Left forelimb (tissue), 1 donor: ENCODE data around the gene NT5DC3.
"Not testable (repeated sequence)": the region's sequence is repeated elsewhere in the genome, so short reads cannot be mapped to it uniquely, and the experiment has no call there.

Experiments
- DNase-seq: peaks from one replicate; pipeline ENCODE4 v3.0.0-alpha.2; 2018; ENCODE audit warnings: low spot score

NT5DC3 gene

GRCh38 chr12:103832048-103832997 lies 8.7 kb downstream of the NT5DC3 start:
- DNase-seq = no peak

- DNase-seq = no peak
Observed at GRCh38 chr12:103830730-103831320, 10.2 kb downstream of the NT5DC3 start.

GRCh38 chr12:103830025-103830725 lies 10.9 kb downstream of the NT5DC3 start:
- no peak for DNase-seq

GRCh38 chr12:103829092-103829491 lies 11.9 kb downstream of the NT5DC3 start:
- DNase-seq = no peak

GRCh38 chr12:103827911-103828391 lies 13.1 kb downstream of the NT5DC3 start:
- DNase-seq = no peak

GRCh38 chr12:103824845-103825244 lies 16.2 kb downstream of the NT5DC3 start:
- DNase-seq = no peak

- no peak for DNase-seq
Observed at GRCh38 chr12:103824290-103824689, 16.7 kb downstream of the NT5DC3 start.

GRCh38 chr12:103823871-103824270 lies 17.2 kb downstream of the NT5DC3 start:
- DNase-seq = no peak

GRCh38 chr12:103821773-103822172 lies 19.3 kb downstream of the NT5DC3 start:
- DNase-seq = no peak

GRCh38 chr12:103820881-103821489 lies 20.0 kb downstream of the NT5DC3 start:
- no peak for DNase-seq

GRCh38 chr12:103820361-103820760 lies 20.7 kb downstream of the NT5DC3 start:
- no peak for DNase-seq

GRCh38 chr12:103819892-103820291 lies 21.1 kb downstream of the NT5DC3 start:
- no peak for DNase-seq

GRCh38 chr12:103819312-103819711 lies 21.7 kb downstream of the NT5DC3 start:
- no peak for DNase-seq

GRCh38 chr12:103817791-103818190 lies 23.2 kb downstream of the NT5DC3 start:
- DNase-seq = no peak

GRCh38 chr12:103816663-103817062 lies 24.4 kb downstream of the NT5DC3 start:
- no peak for DNase-seq

- DNase-seq = no peak
Observed at GRCh38 chr12:103814436-103814835, 26.6 kb downstream of the NT5DC3 start.

GRCh38 chr12:103813949-103814348 lies 27.1 kb downstream of the NT5DC3 start:
- no peak for DNase-seq

GRCh38 chr12:103813426-103813825 lies 27.6 kb downstream of the NT5DC3 start:
- no peak for DNase-seq

- DNase-seq = no peak
Observed at GRCh38 chr12:103812789-103813188, 28.2 kb downstream of the NT5DC3 start.

- DNase-seq = no peak
Observed at GRCh38 chr12:103811791-103812190, 29.2 kb downstream of the NT5DC3 start.

- no peak for DNase-seq
Observed at GRCh38 chr12:103810111-103810510, 30.9 kb downstream of the NT5DC3 start.

GRCh38 chr12:103809639-103810038 lies 31.4 kb downstream of the NT5DC3 start:
- not testable (repeated sequence) for DNase-seq
